ENCODE data around the gene TPGS1.

The TPGS1 gene

GRCh38 chr19:491146-491741, 16.1 kb upstream of the TPGS1 start:
- Histone ChIP-seq H3K9me3 (ENCODE audit: control insufficient read depth, low read length) (no peaks in the 10 kb centered on the region), H3K4me1 (ENCODE audit: control insufficient read depth, insufficient read depth, low read length) (peaks cover 7% of the 10 kb centered on the region), H3K4me3 (ENCODE audit: low read length) (no peak overlapping the region), H3K9ac (ENCODE audit: low read length) (no peak overlapping the region), H3K27me3 (replicated peaks; ENCODE audit: control insufficient read depth, insufficient read depth, low read length) (no peaks in the 10 kb centered on the region), H3K36me3 (ENCODE audit: control insufficient read depth, insufficient read depth, low read length, severe bottlenecking) (no peaks in the 10 kb centered on the region)
- DNase-seq (ENCODE audit: low read depth): peak; percentile 20

DNA sequence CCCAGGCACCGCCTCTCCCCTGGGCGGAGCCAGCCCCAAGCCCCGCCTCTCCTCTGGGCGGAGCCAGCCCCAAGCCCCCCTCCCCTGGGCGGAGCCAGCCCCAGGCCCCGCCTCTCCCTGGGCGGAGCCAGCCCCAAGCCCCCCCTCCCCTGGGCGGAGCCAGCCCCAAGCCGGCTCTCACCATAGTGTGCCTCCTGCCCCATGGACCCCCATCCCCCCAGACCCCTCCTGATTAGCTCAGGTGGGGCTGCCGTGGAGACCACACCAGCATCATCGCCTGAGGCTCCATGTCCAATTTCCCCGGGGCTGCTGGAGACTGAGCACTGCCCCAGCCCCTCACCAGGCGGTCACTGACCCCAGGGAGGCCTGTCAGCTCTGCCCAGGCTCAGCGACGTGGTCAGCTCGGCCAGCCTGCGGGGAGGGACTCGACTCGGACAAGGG, 15.2 kb upstream of the TPGS1 start:
- Histone ChIP-seq H3K36me3 (ENCODE audit: control insufficient read depth, insufficient read depth, low read length, severe bottlenecking) (no peaks in the 10 kb centered on the region), H3K4me3 (ENCODE audit: low read length) (no peak overlapping the region), H3K4me1 (ENCODE audit: control insufficient read depth, insufficient read depth, low read length) (peaks cover 6% of the 10 kb centered on the region), H3K9me3 (ENCODE audit: control insufficient read depth, low read length) (no peaks in the 10 kb centered on the region), H3K9ac (ENCODE audit: low read length) (no peak overlapping the region), H3K27me3 (replicated peaks; ENCODE audit: control insufficient read depth, insufficient read depth, low read length) (no peaks in the 10 kb centered on the region)
- DNase-seq (ENCODE audit: low read depth): peak; percentile 43

DNA sequence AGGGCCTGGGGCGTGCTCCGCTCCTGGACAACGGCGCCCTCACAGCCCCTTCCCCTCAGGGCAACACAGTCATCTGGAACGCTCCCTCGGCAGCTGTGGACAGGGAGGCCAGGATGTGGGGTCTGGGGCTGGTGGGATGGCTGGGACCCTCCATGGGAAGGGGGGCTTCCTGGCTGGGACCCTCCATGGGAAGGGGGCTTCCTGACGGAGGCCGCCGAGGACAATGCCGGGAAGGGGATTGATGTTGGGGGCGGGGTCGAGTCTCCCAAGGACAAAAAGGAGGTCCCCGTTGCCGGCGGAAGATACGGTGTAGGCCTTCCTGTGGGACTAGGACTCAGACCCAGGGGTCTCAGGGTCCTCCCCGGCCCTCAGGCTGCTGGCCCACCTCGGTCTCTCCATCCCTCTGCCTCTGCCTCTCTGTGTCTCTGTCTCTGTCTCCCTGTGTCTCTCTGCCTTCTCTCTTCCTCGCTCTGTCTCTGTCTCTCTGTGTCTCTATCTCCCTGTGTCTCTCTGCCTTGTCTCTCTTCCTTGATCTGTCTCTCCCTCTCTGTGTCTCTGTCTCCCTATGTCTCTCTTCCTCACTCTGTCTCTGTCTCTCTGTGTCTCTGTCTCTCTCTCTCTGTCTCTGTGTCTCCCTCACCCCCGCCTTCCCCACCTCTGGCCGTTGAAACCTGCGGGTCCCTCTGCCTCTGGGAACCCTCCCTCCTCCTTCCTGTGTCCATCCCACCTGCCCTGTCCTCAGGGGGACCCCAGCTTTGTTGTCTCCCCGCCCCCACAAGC, 13.7 kb upstream of the TPGS1 start:
- peaks cover 6% of the 10 kb centered on the region for H3K4me1 ChIP-seq (ENCODE audit: control insufficient read depth, insufficient read depth, low read length)
- no peak overlapping the region for H3K9ac ChIP-seq (ENCODE audit: low read length)
- no peaks in the 10 kb centered on the region for H3K27me3 ChIP-seq (replicated peaks; ENCODE audit: control insufficient read depth, insufficient read depth, low read length)
- no peaks in the 10 kb centered on the region for H3K9me3 ChIP-seq (ENCODE audit: control insufficient read depth, low read length)
- H3K4me3 ChIP-seq (ENCODE audit: low read length): no peak overlapping the region
- no peak for DNase-seq (ENCODE audit: low read depth)
- H3K36me3 ChIP-seq (ENCODE audit: control insufficient read depth, insufficient read depth, low read length, severe bottlenecking): no peaks in the 10 kb centered on the region

GRCh38 chr19:494171-495080, 12.9 kb upstream of the TPGS1 start:
- no peak overlapping the region for H3K4me3 ChIP-seq (ENCODE audit: low read length)
- H3K9me3 ChIP-seq (ENCODE audit: control insufficient read depth, low read length): no peaks in the 10 kb centered on the region
- H3K9ac ChIP-seq (ENCODE audit: low read length): no peak overlapping the region
- H3K36me3 ChIP-seq (ENCODE audit: control insufficient read depth, insufficient read depth, low read length, severe bottlenecking): no peaks in the 10 kb centered on the region
- peaks cover 6% of the 10 kb centered on the region for H3K4me1 ChIP-seq (ENCODE audit: control insufficient read depth, insufficient read depth, low read length)
- DNase-seq (ENCODE audit: low read depth): no peak
- peaks cover 6% of the 10 kb centered on the region for H3K27me3 ChIP-seq (replicated peaks; ENCODE audit: control insufficient read depth, insufficient read depth, low read length)

DNA sequence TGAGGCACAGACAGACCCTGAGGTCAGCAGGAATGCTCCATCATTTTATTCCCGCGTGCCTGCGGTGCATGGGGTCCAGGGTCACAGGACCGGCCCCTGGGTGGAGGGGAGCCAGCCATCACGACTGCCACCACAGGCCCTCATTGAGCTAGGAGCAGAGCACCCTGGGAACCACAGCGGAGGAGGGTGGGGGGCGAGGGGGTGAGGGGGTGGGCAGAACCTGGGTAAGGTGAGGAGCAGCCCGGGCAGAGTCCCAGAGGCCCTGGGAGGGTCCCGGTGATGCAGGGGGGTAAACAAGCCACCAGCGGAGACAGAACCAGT, 12.3 kb upstream of the TPGS1 start:
- no peak overlapping the region for H3K9ac ChIP-seq (ENCODE audit: low read length)
- H3K4me3 ChIP-seq (ENCODE audit: low read length): no peak overlapping the region
- no peak for DNase-seq (ENCODE audit: low read depth)
- no peaks in the 10 kb centered on the region for H3K9me3 ChIP-seq (ENCODE audit: control insufficient read depth, low read length)
- H3K27me3 ChIP-seq (replicated peaks; ENCODE audit: control insufficient read depth, insufficient read depth, low read length): peaks cover 6% of the 10 kb centered on the region
- peaks cover 5% of the 10 kb centered on the region for H3K4me1 ChIP-seq (ENCODE audit: control insufficient read depth, insufficient read depth, low read length)
- H3K36me3 ChIP-seq (ENCODE audit: control insufficient read depth, insufficient read depth, low read length, severe bottlenecking): no peaks in the 10 kb centered on the region

- peaks cover under 1% of the 10 kb centered on the region for H3K4me1 ChIP-seq (ENCODE audit: control insufficient read depth, insufficient read depth, low read length)
- H3K36me3 ChIP-seq (ENCODE audit: control insufficient read depth, insufficient read depth, low read length, severe bottlenecking): no peaks in the 10 kb centered on the region
- peak; percentile 35 for DNase-seq (ENCODE audit: low read depth)
- peaks cover 6% of the 10 kb centered on the region for H3K27me3 ChIP-seq (replicated peaks; ENCODE audit: control insufficient read depth, insufficient read depth, low read length)
- H3K4me3 ChIP-seq (ENCODE audit: low read length): no peak overlapping the region
- no peaks in the 10 kb centered on the region for H3K9me3 ChIP-seq (ENCODE audit: control insufficient read depth, low read length)
- no peak overlapping the region for H3K9ac ChIP-seq (ENCODE audit: low read length)
Observed at GRCh38 chr19:495402-496111, 11.7 kb upstream of the TPGS1 start.

DNA sequence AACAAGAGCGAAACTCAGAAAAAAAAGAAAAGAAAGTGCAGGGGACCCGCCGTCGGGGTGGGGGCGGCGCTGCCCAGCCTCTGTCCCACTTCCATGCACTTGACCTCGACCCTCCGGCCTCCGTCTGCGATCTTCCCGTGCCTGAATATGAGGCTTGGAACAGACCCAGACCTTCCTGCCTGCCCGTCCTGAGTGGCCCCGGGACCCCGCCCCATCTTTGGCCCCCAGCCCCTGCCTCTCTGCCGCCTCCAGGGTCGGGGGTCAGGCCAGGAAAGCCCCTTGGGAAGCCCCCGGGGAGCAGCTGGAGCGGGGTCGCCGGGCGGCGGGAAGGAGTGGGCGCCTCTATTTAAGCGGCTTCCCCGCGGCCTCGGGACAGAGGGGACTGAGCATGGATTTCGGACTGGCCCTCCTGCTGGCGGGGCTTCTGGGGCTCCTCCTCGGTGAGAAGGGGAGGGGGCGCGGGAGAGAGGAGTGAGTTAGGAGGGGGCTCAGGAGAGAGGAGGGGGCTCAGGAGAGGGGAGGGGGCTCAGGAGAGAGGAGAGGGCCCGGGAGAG, 11.1 kb upstream of the TPGS1 start, which contains the start of gene MADCAM1:
MADCAM1 (plus strand) TSS at position 375 of the 554 bp plus-strand sequence; CDS start at position 389, 14 bp downstream.
- no peak for DNase-seq (ENCODE audit: low read depth)

DNA sequence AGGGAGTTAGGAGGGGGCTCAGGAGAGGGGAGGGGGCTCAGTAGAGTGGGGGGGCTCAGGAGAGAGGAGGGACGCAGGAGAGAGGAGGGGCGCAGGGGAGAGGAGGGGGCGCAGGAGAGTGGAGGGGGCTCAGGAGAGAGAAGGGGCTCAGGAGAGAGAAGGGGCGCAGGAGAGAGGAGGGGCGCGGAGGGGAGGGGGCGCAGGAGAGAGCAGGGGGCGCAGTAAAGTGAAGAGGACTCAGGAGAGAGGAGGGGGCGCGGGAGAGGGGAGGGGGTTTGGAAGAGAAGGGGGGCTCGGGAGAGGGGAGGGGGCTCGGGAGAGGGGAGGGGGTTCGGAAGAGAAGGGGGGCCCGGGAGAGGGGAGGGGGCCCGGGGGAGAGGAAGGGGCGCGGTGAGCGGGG, 10.3 kb upstream of the TPGS1 start:
- Histone ChIP-seq H3K4me3 (ENCODE audit: low read length) (no peak overlapping the region), H3K9me3 (ENCODE audit: control insufficient read depth, low read length) (no peaks in the 10 kb centered on the region), H3K9ac (ENCODE audit: low read length) (no peak overlapping the region), H3K4me1 (ENCODE audit: control insufficient read depth, insufficient read depth, low read length) (no peaks in the 10 kb centered on the region), H3K36me3 (ENCODE audit: control insufficient read depth, insufficient read depth, low read length, severe bottlenecking) (no peaks in the 10 kb centered on the region), H3K27me3 (replicated peaks; ENCODE audit: control insufficient read depth, insufficient read depth, low read length) (peaks cover 6% of the 10 kb centered on the region)
- DNase-seq (ENCODE audit: low read depth): no peak

More for the DNA sequence above, 11.1 kb upstream of the TPGS1 start, which contains the start of gene MADCAM1:
- H3K4me1 ChIP-seq (ENCODE audit: control insufficient read depth, insufficient read depth, low read length): no peaks in the 10 kb centered on the region
- H3K27me3 ChIP-seq (replicated peaks; ENCODE audit: control insufficient read depth, insufficient read depth, low read length): peaks cover 6% of the 10 kb centered on the region
- H3K9ac ChIP-seq (ENCODE audit: low read length): no peak within 1 kb of the TSS
- no peaks in the 10 kb centered on the region for H3K36me3 ChIP-seq (ENCODE audit: control insufficient read depth, insufficient read depth, low read length, severe bottlenecking)
- H3K9me3 ChIP-seq (ENCODE audit: control insufficient read depth, low read length): no peaks in the 10 kb centered on the region
- H3K4me3 ChIP-seq (ENCODE audit: low read length): no peak within 1 kb of the TSS

GRCh38 chr19:497491-497868, 9.8 kb upstream of the TPGS1 start:
- no peak for DNase-seq (ENCODE audit: low read depth)
- Histone ChIP-seq H3K4me3 (ENCODE audit: low read length) (no peak overlapping the region), H3K9ac (ENCODE audit: low read length) (no peak overlapping the region), H3K27me3 (replicated peaks; ENCODE audit: control insufficient read depth, insufficient read depth, low read length) (peaks cover 6% of the 10 kb centered on the region), H3K9me3 (ENCODE audit: control insufficient read depth, low read length) (no peaks in the 10 kb centered on the region), H3K36me3 (ENCODE audit: control insufficient read depth, insufficient read depth, low read length, severe bottlenecking) (no peaks in the 10 kb centered on the region), H3K4me1 (ENCODE audit: control insufficient read depth, insufficient read depth, low read length) (no peaks in the 10 kb centered on the region)

GRCh38 chr19:497869-498510, 9.3 kb upstream of the TPGS1 start:
- no peaks in the 10 kb centered on the region for H3K9me3 ChIP-seq (ENCODE audit: control insufficient read depth, low read length)
- no peaks in the 10 kb centered on the region for H3K4me1 ChIP-seq (ENCODE audit: control insufficient read depth, insufficient read depth, low read length)
- no peak for DNase-seq (ENCODE audit: low read depth)
- H3K4me3 ChIP-seq (ENCODE audit: low read length): no peak overlapping the region
- no peaks in the 10 kb centered on the region for H3K36me3 ChIP-seq (ENCODE audit: control insufficient read depth, insufficient read depth, low read length, severe bottlenecking)
- no peak overlapping the region for H3K9ac ChIP-seq (ENCODE audit: low read length)
- H3K27me3 ChIP-seq (replicated peaks; ENCODE audit: control insufficient read depth, insufficient read depth, low read length): peaks cover 6% of the 10 kb centered on the region
